Neural cell (in vitro differentiated cells): ENCODE results near the gene YWHAG.
"Not testable (repeated sequence)": the region's sequence is repeated elsewhere in the genome, so short reads cannot be mapped to it uniquely, and the experiment has no call there.

Source experiments
- CTCF ChIP-seq: fragments of 450-650 bp; IDR thresholded peaks from 2 replicates; pipeline ENCODE4 v1.5.1; 2014; ENCODE audit warnings: antibody characterized with exemption, mild to moderate bottlenecking, moderate library complexity; ENCODE audit not compliant: poor library complexity, severe bottlenecking
- EZH2 ChIP-seq: fragments of 200-600, 300-800 bp; shearing (Covaris generic), sonication (generic); IDR thresholded peaks from 2 replicates; pipeline ENCODE4 v1.6.1; 2014; ENCODE audit warnings: antibody characterized with exemption, low read length, borderline replicate concordance, mild to moderate bottlenecking; ENCODE audit not compliant: insufficient read depth, poor library complexity, severe bottlenecking
- POLR2AphosphoS5 ChIP-seq: IDR thresholded peaks from 2 replicates; pipeline ENCODE4 v1.6.1; 2012
- RAD21 ChIP-seq: fragments of 450-650 bp; conservative IDR thresholded peaks from 2 replicates; pipeline ENCODE4 v1.6.1; 2014; ENCODE audit warnings: antibody characterized with exemption, mild to moderate bottlenecking, moderate library complexity
- REST ChIP-seq: IDR thresholded peaks from 2 replicates; pipeline ENCODE4 v1.6.1; 2012; ENCODE audit warnings: borderline replicate concordance
- TAF1 ChIP-seq: IDR thresholded peaks from 2 replicates; pipeline ENCODE4 v1.6.1; 2012; ENCODE audit warnings: low read depth

GRCh38 chr7:76335417-76335816, 23.4 kb downstream of the YWHAG start:
- TF ChIP-seq POLR2AphosphoS5, CTCF, REST, TAF1, RAD21, EZH2: not testable (repeated sequence)
